Measurements from ENCODE around the gene ADAD2.
"Not testable (repeated sequence)": the region's sequence is repeated elsewhere in the genome, so short reads cannot be mapped to it uniquely, and the experiment has no call there.

The ADAD2 gene

DNA sequence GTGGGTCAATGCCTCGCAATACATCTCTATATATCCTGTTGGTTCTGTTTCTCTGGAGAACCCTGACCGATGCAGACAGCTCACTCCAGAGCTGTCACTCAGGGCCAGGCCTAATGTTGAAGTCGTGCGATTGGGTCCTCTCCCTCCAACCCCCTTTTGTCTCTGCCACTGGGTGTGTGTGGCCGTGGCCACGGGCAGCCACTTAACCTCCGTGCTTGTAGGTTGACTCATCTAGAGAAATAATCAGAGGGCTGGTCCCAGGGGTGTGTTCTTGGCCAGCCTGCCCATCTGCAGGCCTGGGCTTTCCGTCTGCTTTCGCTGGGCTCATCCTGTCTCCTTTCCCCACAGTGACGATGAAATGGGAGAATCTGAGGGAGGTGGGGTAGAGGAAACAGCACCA is 7.4 kb downstream of the ADAD2 start:
- no peak overlapping the region for H3K9ac ChIP-seq (ENCODE audit: low read depth, low read length)
- H3K4me1 ChIP-seq (ENCODE audit: insufficient read depth, low read length) = no peaks in the 10 kb centered on the region
- 86% methylated on average over 10 of the region's 10 CpGs for WGBS
- no peaks in the 10 kb centered on the region for H3K27me3 ChIP-seq (ENCODE audit: insufficient read depth, low read length)
- no peak overlapping the region for H3K4me3 ChIP-seq (ENCODE audit: low read length)
- H3K9me3 ChIP-seq (ENCODE audit: insufficient read depth, low read depth, low read length) = no peaks in the 10 kb centered on the region
- H3K27ac ChIP-seq (ENCODE audit: low read depth, low read length) = no peak overlapping the region
- no peaks in the 10 kb centered on the region for H3K36me3 ChIP-seq (ENCODE audit: insufficient read depth, low read length)

- 48% methylated on average over 13 of the region's 13 CpGs for WGBS
- Histone ChIP-seq H3K4me3 (ENCODE audit: low read length) (no peak overlapping the region), H3K27me3 (ENCODE audit: insufficient read depth, low read length) (no peaks in the 10 kb centered on the region), H3K36me3 (ENCODE audit: insufficient read depth, low read length) (no peaks in the 10 kb centered on the region), H3K9ac (ENCODE audit: low read depth, low read length) (no peak overlapping the region), H3K27ac (ENCODE audit: low read depth, low read length) (no peak overlapping the region), H3K4me1 (ENCODE audit: insufficient read depth, low read length) (no peaks in the 10 kb centered on the region), H3K9me3 (ENCODE audit: insufficient read depth, low read depth, low read length) (no peaks in the 10 kb centered on the region)
Measured at GRCh38 chr16:84199097-84199496, 8.1 kb downstream of the ADAD2 start.

- Histone ChIP-seq H3K9ac (ENCODE audit: low read depth, low read length) (no peak overlapping the region), H3K4me1 (ENCODE audit: insufficient read depth, low read length) (no peaks in the 10 kb centered on the region), H3K9me3 (ENCODE audit: insufficient read depth, low read depth, low read length) (no peaks in the 10 kb centered on the region), H3K27ac (ENCODE audit: low read depth, low read length) (no peak overlapping the region), H3K27me3 (ENCODE audit: insufficient read depth, low read length) (no peaks in the 10 kb centered on the region), H3K4me3 (ENCODE audit: low read length) (no peak overlapping the region), H3K36me3 (ENCODE audit: insufficient read depth, low read length) (no peaks in the 10 kb centered on the region)
- WGBS = 95% methylated on average over 10 of the region's 10 CpGs
Measured at GRCh38 chr16:84199861-84200260, 8.9 kb downstream of the ADAD2 start.

GRCh38 chr16:84204551-84204950 is 13.6 kb downstream of the ADAD2 start:
- H3K9ac ChIP-seq (ENCODE audit: low read depth, low read length); H3K36me3 ChIP-seq (ENCODE audit: insufficient read depth, low read length); H3K4me1 ChIP-seq (ENCODE audit: insufficient read depth, low read length); H3K27me3 ChIP-seq (ENCODE audit: insufficient read depth, low read length); H3K27ac ChIP-seq (ENCODE audit: low read depth, low read length); H3K4me3 ChIP-seq (ENCODE audit: low read length); H3K9me3 ChIP-seq (ENCODE audit: insufficient read depth, low read depth, low read length): not testable (repeated sequence)
- WGBS = 93% methylated on average over 26 of the region's 26 CpGs

DNA sequence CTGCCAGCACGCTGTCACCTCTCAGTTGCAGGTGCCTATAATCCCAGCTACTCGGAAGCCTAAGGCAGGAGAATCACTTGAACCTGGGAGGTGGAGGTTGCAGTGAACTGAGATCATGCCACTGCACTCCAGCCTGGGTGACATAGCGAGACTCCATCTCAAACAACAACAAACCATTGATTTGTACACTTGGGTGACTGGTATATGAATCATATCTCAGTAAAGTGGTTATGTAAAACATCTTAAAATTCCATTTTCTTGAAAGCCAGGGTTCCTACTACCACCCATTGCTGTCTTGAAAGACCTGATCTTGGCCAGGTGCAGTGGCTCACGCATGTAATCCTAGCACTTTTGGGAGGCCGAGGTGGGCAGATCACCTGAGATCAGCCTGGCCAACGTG is 14.2 kb downstream of the ADAD2 start:
- H3K9me3 ChIP-seq (ENCODE audit: insufficient read depth, low read depth, low read length); H3K9ac ChIP-seq (ENCODE audit: low read depth, low read length); H3K27me3 ChIP-seq (ENCODE audit: insufficient read depth, low read length); H3K4me1 ChIP-seq (ENCODE audit: insufficient read depth, low read length); H3K4me3 ChIP-seq (ENCODE audit: low read length); H3K36me3 ChIP-seq (ENCODE audit: insufficient read depth, low read length); H3K27ac ChIP-seq (ENCODE audit: low read depth, low read length): not testable (repeated sequence)
- 96% methylated on average over 5 of the region's 6 CpGs for WGBS

DNA sequence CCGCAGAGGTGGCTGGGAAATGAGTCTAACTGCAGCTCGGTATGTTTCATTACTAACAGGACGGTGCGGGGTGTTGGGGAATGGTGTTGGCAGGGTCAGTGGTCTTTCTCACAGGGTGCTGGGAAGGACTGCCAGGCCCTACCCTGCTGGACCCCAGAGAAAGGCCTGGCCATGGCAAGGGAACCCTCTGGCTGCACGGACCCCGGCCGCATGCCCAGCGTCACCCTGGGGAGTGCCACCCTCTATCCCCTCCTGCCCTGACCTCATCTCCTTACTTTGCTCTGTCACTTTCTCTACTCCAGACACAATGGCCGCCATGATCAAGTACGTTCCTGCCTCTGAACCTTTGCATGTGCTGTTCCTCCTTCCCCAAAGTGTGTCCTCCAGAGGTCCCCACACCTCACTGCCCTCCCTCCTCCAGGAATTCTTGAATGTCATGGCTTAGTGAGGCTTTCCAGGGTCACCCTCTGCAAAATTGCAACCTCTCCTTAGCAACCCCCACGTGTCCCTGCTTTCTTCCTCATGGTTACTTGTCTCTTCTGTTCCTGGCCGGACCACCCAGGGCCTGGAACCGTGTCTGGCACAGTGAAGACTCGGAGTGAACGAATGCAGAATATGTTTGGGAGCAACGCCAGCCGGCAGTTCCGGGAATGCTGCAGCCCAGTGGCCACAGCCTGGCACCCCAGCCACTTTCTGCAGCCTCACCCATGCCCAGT is 15.2 kb downstream of the ADAD2 start:
- no peaks in the 10 kb centered on the region for H3K36me3 ChIP-seq (ENCODE audit: insufficient read depth, low read length)
- no peaks in the 10 kb centered on the region for H3K27me3 ChIP-seq (ENCODE audit: insufficient read depth, low read length)
- no peak overlapping the region for H3K4me3 ChIP-seq (ENCODE audit: low read length)
- no peaks in the 10 kb centered on the region; the same call in 1 of the 2 replicates for H3K4me1 ChIP-seq (ENCODE audit: insufficient read depth, low read length)
- H3K27ac ChIP-seq (ENCODE audit: low read depth, low read length) = no peak overlapping the region
- no peak overlapping the region for H3K9ac ChIP-seq (ENCODE audit: low read depth, low read length)
- WGBS = 94% methylated on average over 18 of the region's 18 CpGs
- H3K9me3 ChIP-seq (ENCODE audit: insufficient read depth, low read depth, low read length) = no peaks in the 10 kb centered on the region

DNA sequence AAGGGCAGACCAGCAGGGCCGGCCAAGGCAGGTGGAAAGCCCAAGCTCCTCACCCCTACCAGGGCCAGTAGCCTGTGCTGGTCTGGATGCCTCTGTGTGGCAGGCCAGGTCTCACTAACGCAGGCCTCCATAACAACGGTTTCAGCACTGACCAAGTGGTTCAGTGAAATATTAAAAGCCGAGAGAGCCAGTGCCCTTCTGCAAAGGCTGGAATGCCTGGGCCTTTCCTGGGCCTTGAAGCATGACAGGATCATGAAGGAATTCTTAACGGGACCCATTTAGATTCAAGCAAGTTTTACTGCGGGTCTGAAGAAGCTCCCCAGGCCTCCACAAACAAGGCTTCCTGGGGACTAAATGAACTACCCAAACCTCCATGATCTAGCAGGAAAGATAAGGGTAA is 16.3 kb downstream of the ADAD2 start:
- Histone ChIP-seq H3K36me3 (ENCODE audit: insufficient read depth, low read length) (no peaks in the 10 kb centered on the region), H3K9me3 (ENCODE audit: insufficient read depth, low read depth, low read length) (no peaks in the 10 kb centered on the region), H3K4me3 (ENCODE audit: low read length) (no peak overlapping the region), H3K9ac (ENCODE audit: low read depth, low read length) (no peak overlapping the region), H3K27me3 (ENCODE audit: insufficient read depth, low read length) (no peaks in the 10 kb centered on the region), H3K4me1 (ENCODE audit: insufficient read depth, low read length) (no peaks in the 10 kb centered on the region; the same call in 1 of the 2 replicates), H3K27ac (ENCODE audit: low read depth, low read length) (no peak overlapping the region)
- whole genome bisulfite sequencing = 65% methylated on average over 6 of the region's 6 CpGs

- no peaks in the 10 kb centered on the region; the same call in 1 of the 2 replicates for H3K4me1 ChIP-seq (ENCODE audit: insufficient read depth, low read length)
- no peaks in the 10 kb centered on the region for H3K36me3 ChIP-seq (ENCODE audit: insufficient read depth, low read length)
- no peak overlapping the region for H3K27ac ChIP-seq (ENCODE audit: low read depth, low read length)
- WGBS = 74% methylated on average over 8 of the region's 8 CpGs
- no peak overlapping the region for H3K4me3 ChIP-seq (ENCODE audit: low read length)
- no peak overlapping the region for H3K9ac ChIP-seq (ENCODE audit: low read depth, low read length)
- H3K9me3 ChIP-seq (ENCODE audit: insufficient read depth, low read depth, low read length) = no peaks in the 10 kb centered on the region
- H3K27me3 ChIP-seq (ENCODE audit: insufficient read depth, low read length) = no peaks in the 10 kb centered on the region
Measured at GRCh38 chr16:84207879-84208278, 16.9 kb downstream of the ADAD2 start.

- no peak overlapping the region for H3K4me3 ChIP-seq (ENCODE audit: low read length)
- H3K4me1 ChIP-seq (ENCODE audit: insufficient read depth, low read length) = no peaks in the 10 kb centered on the region; the same call in 1 of the 2 replicates
- no peaks in the 10 kb centered on the region for H3K27me3 ChIP-seq (ENCODE audit: insufficient read depth, low read length)
- H3K9ac ChIP-seq (ENCODE audit: low read depth, low read length) = no peak overlapping the region
- H3K27ac ChIP-seq (ENCODE audit: low read depth, low read length) = no peak overlapping the region
- H3K9me3 ChIP-seq (ENCODE audit: insufficient read depth, low read depth, low read length) = no peaks in the 10 kb centered on the region
- 78% methylated on average over 2 of the region's 2 CpGs for WGBS
- no peaks in the 10 kb centered on the region for H3K36me3 ChIP-seq (ENCODE audit: insufficient read depth, low read length)
Measured at GRCh38 chr16:84209989-84210388, 19.0 kb downstream of the ADAD2 start.

DNA sequence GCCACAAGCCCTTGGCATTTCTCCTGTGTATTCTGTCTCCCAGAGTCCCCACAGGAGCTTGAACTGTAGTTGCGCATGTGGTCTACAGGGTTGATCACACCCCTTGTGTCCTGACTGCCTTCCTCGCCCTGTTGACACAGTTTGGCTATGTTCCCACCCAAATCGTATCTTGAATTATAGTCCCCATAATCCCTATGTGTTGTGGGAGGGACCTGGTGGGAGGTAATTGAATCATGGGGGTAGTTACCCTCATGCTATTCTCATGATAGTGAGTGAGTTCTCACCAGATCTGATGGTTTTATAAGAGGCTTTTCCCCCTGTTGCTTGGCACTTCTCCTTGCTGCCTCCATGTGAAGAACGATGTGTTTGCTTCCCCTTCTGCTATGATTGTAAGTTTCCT is 21.2 kb downstream of the ADAD2 start:
- 83% methylated on average over 4 of the region's 4 CpGs for WGBS
- Histone ChIP-seq H3K4me1 (ENCODE audit: insufficient read depth, low read length) (no peaks in the 10 kb centered on the region; the same call in 1 of the 2 replicates), H3K9ac (ENCODE audit: low read depth, low read length) (no peak overlapping the region)

DNA sequence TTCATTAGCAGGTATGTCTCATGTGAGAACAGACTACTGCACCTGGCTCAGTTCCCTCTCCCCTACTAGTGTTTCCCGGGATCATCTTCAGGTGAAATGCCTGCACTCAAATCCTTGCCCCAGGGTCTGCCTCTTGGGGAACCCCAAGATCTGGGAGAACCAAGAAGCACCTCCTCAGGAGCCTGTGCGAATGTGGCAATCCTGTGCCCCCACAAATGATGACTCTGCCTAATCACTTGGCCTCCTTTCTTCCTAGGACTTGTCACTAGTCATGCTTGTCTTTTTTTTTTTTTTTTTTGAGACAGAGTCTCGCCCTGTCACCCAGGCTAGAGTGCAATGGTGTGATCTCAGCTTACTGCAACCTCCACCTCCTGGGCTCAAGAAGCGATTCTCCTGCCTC is 21.7 kb downstream of the ADAD2 start:
- Histone ChIP-seq H3K9ac (ENCODE audit: low read depth, low read length) (no peak overlapping the region), H3K9me3 (ENCODE audit: insufficient read depth, low read depth, low read length) (no peaks in the 10 kb centered on the region), H3K27ac (ENCODE audit: low read depth, low read length) (no peak overlapping the region), H3K4me1 (ENCODE audit: insufficient read depth, low read length) (no peaks in the 10 kb centered on the region), H3K36me3 (ENCODE audit: insufficient read depth, low read length) (no peaks in the 10 kb centered on the region), H3K4me3 (ENCODE audit: low read length) (no peak overlapping the region), H3K27me3 (ENCODE audit: insufficient read depth, low read length) (no peaks in the 10 kb centered on the region)
- 87% methylated on average over 4 of the region's 4 CpGs for WGBS

More for the DNA sequence above, 21.2 kb downstream of the ADAD2 start:
- Histone ChIP-seq H3K9me3 (ENCODE audit: insufficient read depth, low read depth, low read length) (no peaks in the 10 kb centered on the region), H3K27me3 (ENCODE audit: insufficient read depth, low read length) (no peaks in the 10 kb centered on the region), H3K27ac (ENCODE audit: low read depth, low read length) (no peak overlapping the region), H3K36me3 (ENCODE audit: insufficient read depth, low read length) (no peaks in the 10 kb centered on the region), H3K4me3 (ENCODE audit: low read length) (no peak overlapping the region)

All from HUES64 (cell line).